GM23338 (cell line): ENCODE data around the gene ZNF653. TPM values are rescaled to one million over a fixed set of nuclear protein-coding genes. Genes with fewer than 3 reads are reported as not detected.

Source experiments
- CTCF ChIP-seq, 2 experiments: fragments of 200-600 bp in 1 of 2; sonication (generic) in 1 of 2; conservative IDR thresholded peaks; 2 replicates each; pipeline versions ENCODE4 v1.5.1 to v1.6.1; 2016 to 2017; ENCODE audit warnings: antibody characterized with exemption in 2 of 2, low read depth in 2 of 2, mild to moderate bottlenecking in 2 of 2, moderate library complexity in 1 of 2
- REST ChIP-seq: IDR thresholded peaks from one replicate; pipeline ENCODE4 v1.6.1; 2018; ENCODE audit warnings: antibody characterized with exemption; ENCODE audit not compliant: unreplicated experiment
- STAT1 ChIP-seq: IDR thresholded peaks from one replicate; pipeline ENCODE4 v1.6.1; 2016; ENCODE audit warnings: antibody characterized with exemption; ENCODE audit not compliant: unreplicated experiment
- ZNF462 ChIP-seq: fragments of 250-450 bp; sonication (Bioruptor Pico); IDR thresholded peaks from 2 replicates; pipeline ENCODE4 v1.5.0; 2020; ENCODE audit warnings: mild to moderate bottlenecking, moderate library complexity
- polyA plus RNA-seq: library from polyadenylated mRNA; unstranded; fragments of >200 nt; fragmentation: Nextera tagmentation; extraction: Ambion mirVana; gene quantifications from 2 replicates; pipeline ENCODE4 v1.2.1, GENCODE V29; 2016
- total RNA-seq: library from RNA; depleted of rRNA; stranded (reverse); fragments of >200 nt; shearing (Covaris generic); gene quantifications from 2 replicates; pipeline ENCODE4 v1.2.3, GENCODE V29; 2014

The ZNF653 gene
- total and polyA plus RNA-seq, 2 experiments from 2014 or later, result 2.5 to 5.3 TPM

- TF ChIP-seq ZNF462 (CRISPR knock-in tag) (no peak), REST (no peak), CTCF (conservative IDR thresholded peaks at IDR 0.05; ENCODE audit: low read depth in 2 of 2) (peak; percentile 64 to 83), STAT1 (no peak)
These were observed 46.1 kb upstream of the ZNF653 start (continued) for GRCh38 chr19:11551603-11552235.
